AG09309 (cell line): Measurements from ENCODE around the gene POU6F2.

ENCODE experiments used
- DNase-seq: peaks from one replicate; pipeline ENCODE4 v3.0.0-alpha.2; 2010; ENCODE audit warnings: low read depth
- H3K4me3 ChIP-seq: 2 replicates; pipeline ENCODE4 v1.5.1; 2011; ENCODE audit warnings: mild to moderate bottlenecking, low read depth, low read length, moderate library complexity; ENCODE audit not compliant: control insufficient read depth
- CTCF ChIP-seq: IDR thresholded peaks from 2 replicates; pipeline ENCODE4 v1.5.1; 2011; ENCODE audit warnings: mild to moderate bottlenecking, low read depth, low read length, inconsistent platforms; ENCODE audit not compliant: insufficient read depth, control insufficient read depth; ENCODE audit errors: missing control alignments

The POU6F2 gene

GRCh38 chr7:39197831-39198230 lies 220.1 kb downstream of the POU6F2 start:
- H3K4me3 ChIP-seq: no peak overlapping the region
- DNase-seq: no peak
- no peak for TF ChIP-seq CTCF

- H3K4me3 ChIP-seq: no peak overlapping the region
- TF ChIP-seq CTCF: no peak
- DNase-seq: no peak
Observed at GRCh38 chr7:39198556-39198955, 220.8 kb downstream of the POU6F2 start.

- no peak overlapping the region for H3K4me3 ChIP-seq
- no peak for TF ChIP-seq CTCF
- no peak for DNase-seq
Observed at GRCh38 chr7:39199006-39199405, 221.3 kb downstream of the POU6F2 start.

GRCh38 chr7:39199951-39200350 lies 222.2 kb downstream of the POU6F2 start:
- no peak for DNase-seq

GRCh38 chr7:39202041-39202440 lies 224.3 kb downstream of the POU6F2 start:
- no peak for DNase-seq
- TF ChIP-seq CTCF: no peak
- H3K4me3 ChIP-seq: no peak overlapping the region

More at GRCh38 chr7:39199951-39200350, 222.2 kb downstream of the POU6F2 start:
- no peak for TF ChIP-seq CTCF
- no peak overlapping the region for H3K4me3 ChIP-seq

- no peak for DNase-seq
- no peak overlapping the region for H3K4me3 ChIP-seq
- no peak for TF ChIP-seq CTCF
Observed at GRCh38 chr7:39210362-39210761, 232.7 kb downstream of the POU6F2 start.

GRCh38 chr7:39211581-39211980 lies 233.9 kb downstream of the POU6F2 start:
- no peak for TF ChIP-seq CTCF
- DNase-seq: no peak

More at GRCh38 chr7:39211581-39211980, 233.9 kb downstream of the POU6F2 start:
- no peak overlapping the region for H3K4me3 ChIP-seq
